SK-N-MC (cell line): Measurements from ENCODE around the gene ZHX3.

ENCODE experiments used
- EZH2 ChIP-seq: fragments of 200-600 bp; sonication (generic); IDR thresholded peaks from one replicate; pipeline ENCODE4 v1.6.1; 2017; ENCODE audit warnings: antibody characterized with exemption
- FOXP2 ChIP-seq: optimal IDR thresholded peaks from 2 replicates; pipeline ENCODE3; 2011; ENCODE audit warnings: mild to moderate bottlenecking, moderate library complexity; ENCODE audit not compliant: insufficient read depth; ENCODE audit errors: extremely low read length, control extremely low read depth
- POLR2AphosphoS5 ChIP-seq: IDR thresholded peaks from 2 replicates; pipeline ENCODE4 v1.6.1; 2012; ENCODE audit warnings: mild to moderate bottlenecking, low read depth, low read length, borderline replicate concordance

DNA sequence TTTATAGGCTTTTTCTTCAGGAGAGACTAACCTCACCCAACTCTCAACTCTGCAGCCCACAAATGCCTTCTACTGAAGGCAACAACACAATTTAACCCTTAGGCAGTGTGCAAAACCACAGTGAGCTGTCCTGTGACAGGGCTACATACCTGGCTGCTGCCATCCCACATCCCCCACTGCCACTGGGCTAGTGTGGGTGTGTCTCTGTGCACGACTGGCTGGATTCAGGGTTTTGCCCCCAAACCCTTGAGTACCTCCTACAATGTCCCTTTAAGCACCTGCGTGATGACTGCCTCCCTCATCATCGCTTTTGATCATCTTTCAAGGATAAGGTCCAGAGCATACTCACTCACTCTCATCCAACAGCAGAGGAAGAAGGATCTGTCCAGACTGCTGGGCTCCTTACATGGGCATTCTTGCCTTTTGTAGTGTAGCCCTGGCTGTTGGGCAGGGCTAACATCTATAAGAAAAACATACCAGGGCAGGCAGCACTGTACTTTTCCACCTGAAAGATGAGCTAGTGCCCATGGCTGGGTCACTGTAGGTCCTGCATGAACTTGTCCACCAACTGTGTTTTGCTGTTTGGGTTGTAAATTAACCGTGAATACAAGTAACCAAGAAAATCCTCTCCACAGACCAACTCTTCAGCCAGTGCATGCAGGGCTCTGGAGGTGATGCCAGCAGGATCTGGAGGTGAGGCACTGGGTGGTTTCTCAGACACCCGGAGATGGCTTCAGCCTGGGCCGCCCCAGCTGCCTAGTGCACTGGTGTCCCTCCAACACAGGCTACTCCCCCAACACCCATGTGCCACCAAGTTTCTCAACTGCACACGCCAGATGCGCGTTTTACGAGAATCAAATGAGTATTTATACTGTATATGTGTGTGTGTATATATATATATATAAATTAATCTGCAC lies 135.0 kb downstream of the ZHX3 start:
- TF ChIP-seq POLR2AphosphoS5, result no peak
- TF ChIP-seq EZH2, result no peak
- no peak for TF ChIP-seq FOXP2
